Spleen (tissue), 11 donors: ENCODE results near the gene MON1B. TPM values are rescaled to one million over a fixed set of nuclear protein-coding genes. Genes with fewer than 3 reads are reported as not detected.

Source experiments
- DNase-seq: peaks from one replicate; pipeline ENCODE4 v3.0.0-alpha.2; 2020
- H3K27ac ChIP-seq, 8 donors: fragments of 200-600 bp; sonication (generic) in 7 of 8; 1 replicate in 4 of 8; 2 replicates in 4 of 8; pipeline versions ENCODE4 v1.5.0 to v1.8.0; 2016 to 2021; ENCODE audit warnings: inconsistent platforms in 4 of 8, mild to moderate bottlenecking in 4 of 8, moderate library complexity in 1 of 8
- H3K27me3 ChIP-seq, 7 donors: fragments of 200-600 bp; sonication (generic) in 6 of 7; replicated peaks in 1 of 7; 1 replicate in 4 of 7; 2 replicates in 3 of 7; pipeline versions ENCODE4 v1.5.0 to v1.8.0; 2016 to 2021; ENCODE audit warnings: inconsistent platforms in 3 of 7, mild to moderate bottlenecking in 1 of 7
- H3K36me3 ChIP-seq, 6 donors: fragments of 200-600 bp; sonication (generic) in 5 of 6; 1 replicate in 4 of 6; 2 replicates in 2 of 6; pipeline versions ENCODE4 v1.5.0 to v1.8.0; 2016 to 2021; ENCODE audit warnings: inconsistent platforms in 2 of 6
- H3K4me1 ChIP-seq, 6 donors: fragments of 200-600 bp; sonication (generic) in 5 of 6; 1 replicate in 3 of 6; 2 replicates in 3 of 6; pipeline versions ENCODE4 v1.5.0 to v1.8.0; 2016 to 2021; ENCODE audit warnings: inconsistent platforms in 3 of 6
- H3K4me3 ChIP-seq, 8 donors: fragments of 200-600 bp; sonication (generic) in 7 of 8; 1 replicate in 4 of 8; 2 replicates in 4 of 8; pipeline versions ENCODE4 v1.5.0 to v1.8.0; 2016 to 2021; ENCODE audit warnings: inconsistent platforms in 4 of 8, mild to moderate bottlenecking in 4 of 8, moderate library complexity in 2 of 8
- H3K9me3 ChIP-seq, 8 donors: fragments of 200-600 bp; sonication (generic) in 7 of 8; 1 replicate in 4 of 8; 2 replicates in 4 of 8; pipeline versions ENCODE4 v1.5.0 to v1.8.0; 2016 to 2021; ENCODE audit warnings: inconsistent platforms in 4 of 8
- POLR2A ChIP-seq, 3 donors: fragments of 450-650 bp; IDR thresholded peaks; one replicate each; pipeline ENCODE4 v1.5.1; 2017; ENCODE audit warnings: antibody characterized with exemption in 3 of 3, mild to moderate bottlenecking in 1 of 3
- POLR2AphosphoS5 ChIP-seq, 3 donors: sonication (generic); formaldehyde crosslinking; IDR thresholded peaks; one replicate each; pipeline ENCODE4 v1.5.1; 2017; ENCODE audit warnings: antibody characterized with exemption in 3 of 3
- WGBS, 5 donors: extraction: QIAGEN DNeasy Blood & Tissue Kit in 3 of 5; methylation state at CpG; one replicate each; pipeline versions ENCODE4 v1.1.5 to v1.1.7; 2013 to 2018; 5-methylcytosine and 5-hydroxymethylcytosine counted together
- intact Hi-C: fragments of 100-400 bp; cut with DNase I; formaldehyde crosslinking; loops from one replicate; pipeline ENCODE4 v1.15.0; 2023; ENCODE audit warnings: low total_unique reads
- polyA plus RNA-seq, 3 donors: library from polyadenylated mRNA; stranded (reverse); fragments of 200-250 nt; gene quantifications; one replicate each; pipeline ENCODE4 v1.2.1, GENCODE V29; 2013
- total RNA-seq, 7 donors: library from RNA; depleted of rRNA in 3 of 7; stranded (reverse); fragments of >200 nt in 3 of 7; fragmentation: NEBNext Ultra II Directional in 4 of 7; extraction: Animal tissue kit (Norgen Biotek cat#: 25700) in 4 of 7; gene quantifications; one replicate each; pipeline versions ENCODE4 v1.1.0 to v1.2.1, GENCODE V29; 2016 to 2021
- TF ChIP-seq, protein P1 (sequence below), 11 experiments: fragments of 200-600 bp in 7 of 11; fragments of 450-650 bp in 4 of 11; sonication (generic) in 4 of 11; IDR thresholded peaks in 8 of 11; conservative IDR thresholded peaks in 3 of 11; 1 replicate in 7 of 11; 2 replicates in 4 of 11; pipeline versions ENCODE4 v1.4.0 to v1.8.0; 2016 to 2021; ENCODE audit warnings: antibody characterized with exemption in 11 of 11, inconsistent platforms in 4 of 11, mild to moderate bottlenecking in 1 of 11
- donor health status: healthy with polysubstance abuse.
- donor health status: DM: no; HTN: no; CAD: no; lungs with moderate emphysema.
- donor health status: DM: no; HTN: no; CAD: no.
- donor health status: Bipolar disorder and iron deficiency.
- donor health status: healthy.
- donor health status: DM: no; HTN: no; CAD: no.
- donor health status: DM: yes; HTN: yes; CAD: no.

The MON1B gene
- total and polyA plus RNA-seq, 10 donors: 7.5 to 71.0 (median 45.5) TPM

- no peaks in the 10 kb centered on the region for H3K9me3 ChIP-seq
- intact Hi-C loops: no loop called here
- no peak within 1 kb of the TSS for H3K27ac ChIP-seq
- 93 to 97% (median 95%) methylated on average over 18 of the region's 18 CpGs for WGBS, 5 donors
- H3K27me3 ChIP-seq: no peaks in the 10 kb centered on the region
- H3K36me3 ChIP-seq: peaks cover 0 to 74% (median 60%) of the 10 kb centered on the region in 6 donors
- peaks cover 0 to 18% (median 3%) of the 10 kb centered on the region in 6 donors for H3K4me1 ChIP-seq
- H3K4me3 ChIP-seq: no peak within 1 kb of the TSS
- TF ChIP-seq POLR2AphosphoS5 (IDR thresholded peaks at IDR 0.05): peak in 2 of 3 donors; percentile 12 to 25
- TF ChIP-seq, protein P1, sequence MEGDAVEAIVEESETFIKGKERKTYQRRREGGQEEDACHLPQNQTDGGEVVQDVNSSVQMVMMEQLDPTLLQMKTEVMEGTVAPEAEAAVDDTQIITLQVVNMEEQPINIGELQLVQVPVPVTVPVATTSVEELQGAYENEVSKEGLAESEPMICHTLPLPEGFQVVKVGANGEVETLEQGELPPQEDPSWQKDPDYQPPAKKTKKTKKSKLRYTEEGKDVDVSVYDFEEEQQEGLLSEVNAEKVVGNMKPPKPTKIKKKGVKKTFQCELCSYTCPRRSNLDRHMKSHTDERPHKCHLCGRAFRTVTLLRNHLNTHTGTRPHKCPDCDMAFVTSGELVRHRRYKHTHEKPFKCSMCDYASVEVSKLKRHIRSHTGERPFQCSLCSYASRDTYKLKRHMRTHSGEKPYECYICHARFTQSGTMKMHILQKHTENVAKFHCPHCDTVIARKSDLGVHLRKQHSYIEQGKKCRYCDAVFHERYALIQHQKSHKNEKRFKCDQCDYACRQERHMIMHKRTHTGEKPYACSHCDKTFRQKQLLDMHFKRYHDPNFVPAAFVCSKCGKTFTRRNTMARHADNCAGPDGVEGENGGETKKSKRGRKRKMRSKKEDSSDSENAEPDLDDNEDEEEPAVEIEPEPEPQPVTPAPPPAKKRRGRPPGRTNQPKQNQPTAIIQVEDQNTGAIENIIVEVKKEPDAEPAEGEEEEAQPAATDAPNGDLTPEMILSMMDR (IDR thresholded peaks at IDR 0.05 in 8 of 11, conservative IDR thresholded peaks at IDR 0.05 in 3 of 11): no peak
- TF ChIP-seq POLR2A (IDR thresholded peaks at IDR 0.05): no peak
- no peak for DNase-seq
These were observed 8.2 kb downstream of the MON1B start, which contains the start of gene SYCE1L for GRCh38 chr16:77199211-77199610. Gene SYCE1L, plus strand, starts transcription at chr16:77199408. Its CDS starts 44 bp downstream, at chr16:77199452.

DNA sequence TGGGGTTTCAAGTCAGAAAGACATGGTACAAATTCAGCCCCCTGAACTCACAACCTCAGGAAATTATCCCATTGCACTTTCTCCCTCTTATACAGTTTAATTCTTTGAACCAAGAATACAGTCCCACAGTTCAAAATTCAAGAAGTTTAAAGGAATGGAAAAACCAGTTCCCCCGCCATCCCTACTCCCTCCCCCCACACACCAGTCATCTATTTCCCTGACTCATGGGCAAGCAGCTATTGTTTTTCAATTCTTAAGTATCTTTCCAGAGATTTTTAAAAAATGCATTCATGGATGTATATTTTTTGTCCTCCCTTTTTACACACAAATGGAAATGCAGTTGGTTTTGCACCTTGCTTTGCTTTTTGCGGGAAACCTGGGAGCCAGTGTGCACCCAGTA is 15.5 kb downstream of the MON1B start:
- H3K9me3 ChIP-seq: no peaks in the 10 kb centered on the region
- H3K36me3 ChIP-seq: peaks cover 0 to under 1% (median 0%) of the 10 kb centered on the region in 6 donors
- no peak overlapping the region for H3K27ac ChIP-seq
- intact Hi-C loops: no loop called here
- H3K27me3 ChIP-seq: no peaks in the 10 kb centered on the region
- 88 to 95% (median 92%) methylated on average over 2 of the region's 2 CpGs for whole genome bisulfite sequencing, 5 donors
- no peak for DNase-seq
- no peak overlapping the region for H3K4me3 ChIP-seq
- H3K4me1 ChIP-seq: peaks cover 0 to 1% (median 0%) of the 10 kb centered on the region in 6 donors
- TF ChIP-seq POLR2A (IDR thresholded peaks at IDR 0.05): no peak
- TF ChIP-seq POLR2AphosphoS5 (IDR thresholded peaks at IDR 0.05): no peak
- TF ChIP-seq, protein P1 (IDR thresholded peaks at IDR 0.05 in 8 of 11, conservative IDR thresholded peaks at IDR 0.05 in 3 of 11): no peak

- H3K4me3 ChIP-seq: no peak overlapping the region
- no peaks in the 10 kb centered on the region for H3K9me3 ChIP-seq
- no peaks in the 10 kb centered on the region for H3K36me3 ChIP-seq
- no peak for TF ChIP-seq POLR2AphosphoS5 (IDR thresholded peaks at IDR 0.05)
- TF ChIP-seq, protein P1 (IDR thresholded peaks at IDR 0.05 in 8 of 11, conservative IDR thresholded peaks at IDR 0.05 in 3 of 11): no peak
- no peak for TF ChIP-seq POLR2A (IDR thresholded peaks at IDR 0.05)
- WGBS, 5 donors: 72 to 78% (median 76%) methylated on average over 5 of the region's 5 CpGs
- intact Hi-C loops: no loop called here
- DNase-seq: no peak
- peaks cover 0 to 6% (median 5%) of the 10 kb centered on the region in 6 donors for H3K4me1 ChIP-seq
- H3K27ac ChIP-seq: no peak overlapping the region
- peaks cover 0 to 4% (median 0%) of the 10 kb centered on the region in 7 donors for H3K27me3 ChIP-seq
These were observed 16.0 kb downstream of the MON1B start for GRCh38 chr16:77207030-77207429.

DNA sequence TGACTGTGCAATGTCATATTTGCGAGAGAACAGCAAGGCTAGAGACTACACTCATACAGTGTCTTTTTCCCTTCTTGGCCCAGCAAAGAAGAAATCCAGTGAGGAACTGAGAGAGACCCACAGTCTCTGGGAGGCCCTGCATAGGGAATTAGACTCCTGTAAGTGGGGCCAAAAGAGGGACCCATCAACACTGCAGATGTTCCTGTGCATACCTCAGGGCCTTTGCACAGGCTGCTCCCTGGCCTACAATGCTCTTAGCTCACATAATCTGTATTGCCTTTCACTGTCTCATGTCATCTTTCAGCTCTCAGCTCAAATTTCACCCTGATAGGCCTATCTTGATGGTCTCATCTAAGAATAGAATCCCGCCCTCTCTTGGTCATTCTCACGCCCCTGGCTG is 17.4 kb downstream of the MON1B start:
- Histone ChIP-seq H3K4me1 (peaks cover 0 to 19% (median 11%) of the 10 kb centered on the region in 6 donors), H3K4me3 (no peak overlapping the region), H3K9me3 (no peaks in the 10 kb centered on the region), H3K36me3 (no peaks in the 10 kb centered on the region), H3K27ac (no peak overlapping the region), H3K27me3 (peaks cover 0 to 7% (median 0%) of the 10 kb centered on the region in 7 donors)
- intact Hi-C loops: no loop called here
- 77 to 96% (median 82%) methylated on average over 3 of the region's 3 CpGs for WGBS, 5 donors
- TF ChIP-seq POLR2A (IDR thresholded peaks at IDR 0.05) (no peak), POLR2AphosphoS5 (IDR thresholded peaks at IDR 0.05) (no peak)
- TF ChIP-seq, protein P1 (IDR thresholded peaks at IDR 0.05 in 8 of 11, conservative IDR thresholded peaks at IDR 0.05 in 3 of 11): no peak
- DNase-seq: no peak
